ENCODE measurements around the gene TNIK. TPM values are rescaled to one million over a fixed set of nuclear protein-coding genes. Genes with fewer than 3 reads are reported as not detected.

Gene TNIK
- total RNA-seq, 1 donor from 2014 or later: 35.3 TPM

DNA sequence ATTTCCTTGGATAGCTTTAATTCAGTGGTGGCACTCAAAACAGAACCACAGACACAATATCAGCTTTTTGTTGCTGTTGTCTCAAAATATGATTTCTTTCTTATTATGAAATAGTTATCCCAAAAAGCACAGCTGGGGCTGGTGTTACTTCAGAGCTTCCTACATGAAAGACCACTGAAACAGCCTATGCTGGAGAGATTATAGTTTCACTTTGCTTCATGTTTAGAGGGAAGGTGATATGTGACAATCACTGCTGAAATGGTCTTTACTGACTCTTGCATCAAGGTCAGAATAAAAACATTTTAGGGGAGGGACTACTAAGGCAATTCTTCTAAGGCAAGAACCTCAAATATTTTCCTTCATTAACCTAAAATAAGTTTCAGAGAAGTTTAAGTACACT is 190.7 kb downstream of the TNIK start:
- Histone ChIP-seq H3K36me3 (no peaks in the 10 kb centered on the region), H3K27ac (no peak overlapping the region), H3K9me3 (no peaks in the 10 kb centered on the region), H3K4me3 (no peak overlapping the region), H3K27me3 (no peaks in the 10 kb centered on the region), H3K4me1 (peaks cover 20% of the 10 kb centered on the region)
- TF ChIP-seq, protein P1, sequence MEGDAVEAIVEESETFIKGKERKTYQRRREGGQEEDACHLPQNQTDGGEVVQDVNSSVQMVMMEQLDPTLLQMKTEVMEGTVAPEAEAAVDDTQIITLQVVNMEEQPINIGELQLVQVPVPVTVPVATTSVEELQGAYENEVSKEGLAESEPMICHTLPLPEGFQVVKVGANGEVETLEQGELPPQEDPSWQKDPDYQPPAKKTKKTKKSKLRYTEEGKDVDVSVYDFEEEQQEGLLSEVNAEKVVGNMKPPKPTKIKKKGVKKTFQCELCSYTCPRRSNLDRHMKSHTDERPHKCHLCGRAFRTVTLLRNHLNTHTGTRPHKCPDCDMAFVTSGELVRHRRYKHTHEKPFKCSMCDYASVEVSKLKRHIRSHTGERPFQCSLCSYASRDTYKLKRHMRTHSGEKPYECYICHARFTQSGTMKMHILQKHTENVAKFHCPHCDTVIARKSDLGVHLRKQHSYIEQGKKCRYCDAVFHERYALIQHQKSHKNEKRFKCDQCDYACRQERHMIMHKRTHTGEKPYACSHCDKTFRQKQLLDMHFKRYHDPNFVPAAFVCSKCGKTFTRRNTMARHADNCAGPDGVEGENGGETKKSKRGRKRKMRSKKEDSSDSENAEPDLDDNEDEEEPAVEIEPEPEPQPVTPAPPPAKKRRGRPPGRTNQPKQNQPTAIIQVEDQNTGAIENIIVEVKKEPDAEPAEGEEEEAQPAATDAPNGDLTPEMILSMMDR (IDR thresholded peaks at IDR 0.05): no peak
- DNase-seq (no peak), ATAC-seq (no peak)
- intact Hi-C loops (cut with DNase I): no loop called here

DNA sequence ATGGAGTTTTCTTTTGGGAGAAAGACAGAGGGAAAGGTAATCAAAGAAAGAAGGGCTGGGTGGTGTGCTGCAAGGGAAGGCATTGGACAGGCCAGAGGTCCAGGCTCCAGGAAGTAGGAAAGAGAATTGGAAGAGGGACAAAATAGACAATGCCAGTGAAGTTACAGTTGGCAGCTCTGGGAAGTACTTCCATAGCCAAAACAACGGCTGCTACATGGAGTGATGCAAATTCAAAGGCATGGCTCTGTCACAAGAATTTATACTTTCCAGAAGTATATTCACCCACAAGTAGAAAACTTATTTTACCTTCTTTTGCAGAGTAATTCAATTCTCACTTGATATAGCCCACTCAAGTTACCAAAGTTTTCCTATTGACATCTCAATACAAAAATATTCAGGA is 191.5 kb downstream of the TNIK start:
- Histone ChIP-seq H3K4me1 (peaks cover 20% of the 10 kb centered on the region), H3K9me3 (no peaks in the 10 kb centered on the region), H3K27me3 (no peaks in the 10 kb centered on the region), H3K36me3 (no peaks in the 10 kb centered on the region), H3K27ac (no peak overlapping the region), H3K4me3 (no peak overlapping the region)
- ATAC-seq (no peak), DNase-seq (no peak)
- TF ChIP-seq, protein P1 (IDR thresholded peaks at IDR 0.05): no peak
- intact Hi-C loops (cut with DNase I): no loop called here

DNA sequence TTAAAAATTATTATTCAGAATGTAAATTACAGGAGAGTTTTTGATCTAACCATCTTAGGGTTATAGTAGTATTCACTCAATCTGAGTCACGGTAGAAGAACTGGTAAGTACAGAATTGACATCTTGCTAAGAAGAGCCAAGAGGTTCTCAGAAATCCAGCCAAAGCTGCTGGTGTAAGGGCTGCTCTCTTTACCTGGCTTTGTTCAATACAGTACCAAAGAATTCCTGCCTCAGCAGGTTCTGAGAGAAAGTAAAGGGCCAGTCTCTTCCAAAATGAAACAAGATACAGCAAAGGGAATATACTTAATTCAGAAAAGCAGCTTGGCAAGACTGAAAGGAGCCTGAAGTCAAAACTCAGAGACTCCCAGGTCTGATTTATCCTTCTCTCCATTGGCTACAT is 193.1 kb downstream of the TNIK start:
- Histone ChIP-seq H3K27me3 (no peaks in the 10 kb centered on the region), H3K4me1 (peaks cover 20% of the 10 kb centered on the region), H3K27ac (no peak overlapping the region), H3K9me3 (no peaks in the 10 kb centered on the region), H3K4me3 (no peak overlapping the region), H3K36me3 (no peaks in the 10 kb centered on the region)
- intact Hi-C loops (cut with DNase I): no loop called here
- TF ChIP-seq, protein P1 (IDR thresholded peaks at IDR 0.05): no peak
- ATAC-seq (no peak), DNase-seq (no peak)

DNA sequence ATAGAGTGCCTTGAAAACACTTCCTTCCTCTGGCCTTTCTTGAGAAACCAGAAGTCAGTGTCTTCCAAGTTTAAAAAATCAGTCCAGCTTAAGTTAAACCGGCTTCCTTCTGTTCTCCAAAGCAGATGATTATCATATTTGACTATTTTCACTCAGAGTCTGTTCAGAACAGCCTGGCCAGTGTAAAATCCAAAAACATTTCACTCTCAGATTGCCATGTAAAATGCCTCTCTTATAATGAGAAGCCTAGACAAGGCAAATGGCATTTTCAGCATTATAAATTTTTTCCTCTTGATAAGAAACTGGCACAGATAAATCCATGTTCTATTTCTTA is 193.5 kb downstream of the TNIK start:
- H3K9me3 ChIP-seq: no peaks in the 10 kb centered on the region
- ATAC-seq (no peak), DNase-seq (no peak)
- no peak overlapping the region for H3K4me3 ChIP-seq
- TF ChIP-seq, protein P1 (IDR thresholded peaks at IDR 0.05): no peak
- peaks cover 20% of the 10 kb centered on the region for H3K4me1 ChIP-seq
- intact Hi-C loops (cut with DNase I): no loop called here
- H3K36me3 ChIP-seq: no peaks in the 10 kb centered on the region
- H3K27ac ChIP-seq: no peak overlapping the region
- no peaks in the 10 kb centered on the region for H3K27me3 ChIP-seq

DNA sequence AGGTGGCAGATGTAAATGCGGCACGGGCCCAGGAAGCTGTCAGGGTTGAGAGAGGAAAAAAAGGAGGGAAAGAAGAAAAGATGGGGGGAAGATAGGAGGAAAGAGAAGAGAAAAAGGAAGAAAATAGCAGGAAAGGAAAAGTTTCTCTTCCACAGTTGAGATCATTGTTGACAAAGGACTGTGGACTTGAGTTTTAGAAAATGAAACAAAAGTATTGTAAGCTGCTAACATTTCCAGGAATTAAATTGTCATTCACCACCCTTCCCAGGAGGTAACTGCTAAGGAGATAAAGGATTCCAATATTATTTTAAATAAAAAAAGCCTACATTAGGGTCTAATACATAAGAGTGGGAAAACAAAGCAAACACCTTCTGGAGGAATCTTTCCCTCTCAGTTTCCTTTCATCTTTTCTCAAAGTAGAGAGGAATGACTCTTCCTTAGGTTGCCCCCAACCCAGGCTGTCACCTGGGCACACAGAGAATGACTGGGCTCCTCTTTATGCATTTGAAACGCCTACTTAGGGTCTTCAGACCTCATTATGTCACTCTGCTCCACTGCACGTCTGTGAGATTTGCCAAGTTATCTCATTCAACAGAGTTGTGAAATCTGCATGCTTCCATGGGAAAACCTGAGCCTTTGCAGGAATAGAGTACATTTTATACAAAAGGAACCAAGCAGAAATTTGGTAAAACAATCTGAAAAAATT is 194.0 kb downstream of the TNIK start:
- H3K27ac ChIP-seq: no peak overlapping the region

More for the DNA sequence above, 194.0 kb downstream of the TNIK start:
- H3K4me1 ChIP-seq: peaks cover 20% of the 10 kb centered on the region
- no peak overlapping the region for H3K4me3 ChIP-seq
- H3K36me3 ChIP-seq: no peaks in the 10 kb centered on the region
- DNase-seq: no peak
- no peak for ATAC-seq
- TF ChIP-seq, protein P1 (IDR thresholded peaks at IDR 0.05): no peak
- no peaks in the 10 kb centered on the region for H3K9me3 ChIP-seq
- H3K27me3 ChIP-seq: no peaks in the 10 kb centered on the region
- intact Hi-C loops (cut with DNase I): no loop called here

Data from upper lobe of right lung (tissue), 1 donor.